HG03354 (cell line): ENCODE data around the gene LRRC8B.
"Not testable (repeated sequence)": the region's sequence is repeated elsewhere in the genome, so short reads cannot be mapped to it uniquely, and the experiment has no call there.

Source experiments
- ATAC-seq: cut with Tn5 transposase; IDR thresholded peaks from one replicate; pipeline ENCODE4 v1.9.1; 2021; ENCODE audit warnings: mild to moderate bottlenecking; ENCODE audit not compliant: unreplicated experiment, poor library complexity, severe bottlenecking

The LRRC8B gene

GRCh38 chr1:89523572-89524368, 859 bp upstream of the LRRC8B start:
- ATAC-seq: peak; percentile 40

GRCh38 chr1:89525169-89525855, 683 bp downstream of the LRRC8B start:
- ATAC-seq: peak; percentile 18

- no peak for ATAC-seq
These were observed 2.6 kb downstream of the LRRC8B start for GRCh38 chr1:89527256-89527655.

GRCh38 chr1:89527750-89528381, 3.2 kb downstream of the LRRC8B start:
- ATAC-seq: no peak

- ATAC-seq: no peak
These were observed 3.8 kb downstream of the LRRC8B start for GRCh38 chr1:89528382-89528780.

- ATAC-seq: no peak
These were observed 4.6 kb downstream of the LRRC8B start for GRCh38 chr1:89529196-89529595.

GRCh38 chr1:89530444-89531089, 5.9 kb downstream of the LRRC8B start:
- ATAC-seq: no peak

- no peak for ATAC-seq
These were observed 7.0 kb downstream of the LRRC8B start for GRCh38 chr1:89531480-89532139.

- no peak for ATAC-seq
These were observed 7.6 kb downstream of the LRRC8B start for GRCh38 chr1:89532228-89532627.

- ATAC-seq: no peak
These were observed 8.2 kb downstream of the LRRC8B start for GRCh38 chr1:89532866-89533265.

GRCh38 chr1:89535537-89535936, 10.9 kb downstream of the LRRC8B start:
- no peak for ATAC-seq

- ATAC-seq: no peak
These were observed 12.1 kb downstream of the LRRC8B start for GRCh38 chr1:89536555-89537341.

GRCh38 chr1:89538361-89538760, 13.7 kb downstream of the LRRC8B start:
- no peak for ATAC-seq

GRCh38 chr1:89539128-89539527, 14.5 kb downstream of the LRRC8B start:
- no peak for ATAC-seq

- ATAC-seq: no peak
These were observed 15.9 kb downstream of the LRRC8B start for GRCh38 chr1:89540406-89540970.

- no peak for ATAC-seq
These were observed 17.7 kb downstream of the LRRC8B start for GRCh38 chr1:89542345-89542744.

GRCh38 chr1:89543632-89544031, 19.0 kb downstream of the LRRC8B start:
- not testable (repeated sequence) for ATAC-seq

- no peak for ATAC-seq
These were observed 20.8 kb downstream of the LRRC8B start for GRCh38 chr1:89545264-89546038.
